Panc1 (cell line): ENCODE data around the gene LYST.

ENCODE experiments used
- CTCF ChIP-seq: fragments of 450-650 bp; IDR thresholded peaks from 2 replicates; pipeline ENCODE4 v1.5.1; 2017; ENCODE audit warnings: mild to moderate bottlenecking
- POLR2AphosphoS5 ChIP-seq: IDR thresholded peaks from 2 replicates; pipeline ENCODE4 v1.6.1; 2012; ENCODE audit warnings: mild to moderate bottlenecking, low read depth, low read length, moderate library complexity

- TF ChIP-seq POLR2AphosphoS5 (no peak), CTCF (no peak)
Observed at GRCh38 chr1:235851939-235852338, 14.8 kb downstream of the LYST start.
